GM12874 (cell line): ENCODE results near the gene SYCP2.

Source experiments
- CTCF ChIP-seq: IDR thresholded peaks from 2 replicates; pipeline ENCODE4 v1.5.1; 2011; ENCODE audit warnings: low read depth, mild to moderate bottlenecking, control low read depth, low read length, moderate library complexity; ENCODE audit not compliant: insufficient read depth

Gene SYCP2

GRCh38 chr20:59825944-59826759 lies 107.3 kb downstream of the SYCP2 start:
- TF ChIP-seq CTCF = no peak

GRCh38 chr20:59825563-59825920 lies 107.9 kb downstream of the SYCP2 start:
- no peak for TF ChIP-seq CTCF

GRCh38 chr20:59824711-59825562 lies 108.5 kb downstream of the SYCP2 start:
- no peak for TF ChIP-seq CTCF

- no peak for TF ChIP-seq CTCF
Measured at GRCh38 chr20:59823491-59824259, 109.8 kb downstream of the SYCP2 start.

- no peak for TF ChIP-seq CTCF
Measured at GRCh38 chr20:59823030-59823423, 110.4 kb downstream of the SYCP2 start.

GRCh38 chr20:59822291-59823029 lies 111.0 kb downstream of the SYCP2 start:
- TF ChIP-seq CTCF = no peak

GRCh38 chr20:59821788-59822187 lies 111.6 kb downstream of the SYCP2 start:
- no peak for TF ChIP-seq CTCF
